Measurements from ENCODE around the gene AKR1C3.

Gene AKR1C3

DNA sequence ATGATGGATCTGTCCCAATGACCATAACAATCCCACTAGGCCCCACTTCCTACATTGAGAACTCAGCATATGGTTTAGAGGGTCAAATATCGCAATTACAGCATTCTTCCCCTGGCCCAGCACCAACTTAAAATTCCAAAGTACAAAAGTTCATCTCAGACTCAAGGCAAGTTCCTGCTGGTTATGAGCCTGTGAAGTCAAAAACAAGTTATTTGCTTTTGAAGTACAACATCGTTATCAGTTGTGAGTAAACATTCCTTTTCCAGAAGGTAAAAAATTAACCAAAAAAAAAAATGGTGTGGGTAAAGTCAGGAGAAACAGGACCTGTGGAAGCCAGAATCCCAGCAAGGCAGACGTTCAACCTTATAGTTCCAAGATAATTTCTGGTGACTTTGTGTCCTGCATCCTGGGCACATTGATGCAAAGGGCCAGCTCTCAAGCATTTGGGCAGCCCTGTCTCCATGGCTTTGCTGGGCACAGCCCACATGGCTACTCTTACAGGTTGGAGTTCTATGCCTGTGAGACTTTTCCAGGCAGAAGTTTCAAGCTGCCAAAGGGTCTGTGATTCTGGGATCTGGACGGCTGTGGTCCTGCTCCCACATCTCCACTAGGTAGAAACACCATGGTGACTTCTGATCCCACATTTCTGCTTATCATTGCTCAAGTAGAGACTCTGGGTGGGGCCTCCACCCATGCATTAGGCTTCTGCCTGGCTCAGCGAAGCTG is 53.2 kb downstream of the AKR1C3 start:
- no peak overlapping the region for H3K4ac ChIP-seq (ENCODE audit: low read depth, low read length)

DNA sequence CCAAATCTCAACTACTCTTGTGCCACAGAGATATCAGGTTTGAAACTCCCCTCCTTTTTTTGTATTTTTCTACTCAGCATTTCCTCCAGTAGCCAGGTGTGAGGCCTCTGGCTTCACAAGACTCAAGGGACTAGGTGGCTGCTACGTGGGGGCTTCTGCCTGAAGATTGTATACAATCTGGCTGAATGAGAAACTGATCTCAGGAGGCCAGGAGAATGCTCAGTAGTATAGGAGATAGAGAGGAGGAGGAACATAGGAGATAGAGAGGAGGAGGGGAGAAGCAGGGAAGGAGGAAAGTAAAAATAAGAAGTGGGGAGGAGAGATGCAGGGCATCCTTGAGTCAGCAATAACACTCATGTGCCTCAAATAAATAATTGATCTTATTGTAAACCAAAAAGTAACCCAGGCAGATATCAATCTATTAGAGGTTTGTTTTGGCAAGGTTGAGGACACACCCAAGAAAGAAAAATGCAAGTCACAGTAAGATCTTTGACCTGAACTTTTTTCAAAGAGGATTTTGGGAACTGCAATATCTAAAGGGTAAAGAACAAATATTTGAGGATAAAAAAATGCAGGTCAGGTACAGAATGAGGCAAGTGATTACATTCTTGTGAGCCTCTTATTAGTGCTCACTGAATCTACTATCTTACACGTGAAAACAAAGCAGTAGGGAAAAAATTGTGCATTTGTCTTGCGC is 53.9 kb downstream of the AKR1C3 start:
- Histone ChIP-seq H3K36me3 (ENCODE audit: control insufficient read depth, insufficient read depth, low read length) (no peaks in the 10 kb centered on the region), H3K18ac (ENCODE audit: low read length) (no peak overlapping the region)
- no CpG with 5 or more reads among the region's 3 CpGs for WGBS (ENCODE audit: extremely low coverage, insufficient coverage, low lambda C conversion rate)

More for the DNA sequence above, 53.2 kb downstream of the AKR1C3 start:
- Histone ChIP-seq H2BK120ac (ENCODE audit: low read depth, low read length) (no peak overlapping the region), H3K4me2 (ENCODE audit: low read length) (no peak overlapping the region), H2BK5ac (ENCODE audit: low read length) (no peak overlapping the region), H3K79me1 (ENCODE audit: low read length) (no peaks in the 10 kb centered on the region), H3K36me3 (ENCODE audit: control insufficient read depth, insufficient read depth, low read length) (no peaks in the 10 kb centered on the region), H2AK5ac (ENCODE audit: low read length) (no peak overlapping the region), H3K4me1 (ENCODE audit: control insufficient read depth, low read depth, low read length) (no peaks in the 10 kb centered on the region), H3K18ac (ENCODE audit: low read length) (no peak overlapping the region), H2BK15ac (replicated peaks; ENCODE audit: low read depth) (no peak overlapping the region), H3K27ac (ENCODE audit: low read depth, low read length) (no peak overlapping the region), H3K56ac (ENCODE audit: low read length) (no peak overlapping the region), H4K5ac (ENCODE audit: low read length) (no peak overlapping the region), H3K9ac (ENCODE audit: low read length) (no peak overlapping the region), H3K4me3 (ENCODE audit: low read length) (no peak overlapping the region), H3K79me2 (ENCODE audit: control insufficient read depth, insufficient read depth, low read length) (no peaks in the 10 kb centered on the region), H3K27me3 (ENCODE audit: insufficient read depth, low read length, poor library complexity) (no peaks in the 10 kb centered on the region), H3K23ac (ENCODE audit: low read length) (no peak overlapping the region), H4K8ac (ENCODE audit: low read depth, low read length) (no peak overlapping the region)
- DNase-seq: no peak
- WGBS (ENCODE audit: extremely low coverage, insufficient coverage, low lambda C conversion rate): no CpG with 5 or more reads among the region's 5 CpGs

GRCh38 chr10:5148678-5149032 is 54.4 kb downstream of the AKR1C3 start:
- H2BK5ac ChIP-seq (ENCODE audit: low read length): no peak overlapping the region
- no peak overlapping the region for H3K23ac ChIP-seq (ENCODE audit: low read length)
- H4K5ac ChIP-seq (ENCODE audit: low read length): no peak overlapping the region
- H3K79me2 ChIP-seq (ENCODE audit: control insufficient read depth, insufficient read depth, low read length): no peaks in the 10 kb centered on the region
- no peak overlapping the region for H3K4ac ChIP-seq (ENCODE audit: low read depth, low read length)
- DNase-seq: no peak
- H2BK120ac ChIP-seq (ENCODE audit: low read depth, low read length): no peak overlapping the region
- no peaks in the 10 kb centered on the region for H3K36me3 ChIP-seq (ENCODE audit: control insufficient read depth, insufficient read depth, low read length)
- H3K27me3 ChIP-seq (ENCODE audit: insufficient read depth, low read length, poor library complexity): no peaks in the 10 kb centered on the region
- H3K27ac ChIP-seq (ENCODE audit: low read depth, low read length): no peak overlapping the region
- no CpG with 5 or more reads among the region's 1 CpG for WGBS (ENCODE audit: extremely low coverage, insufficient coverage, low lambda C conversion rate)
- H3K18ac ChIP-seq (ENCODE audit: low read length): no peak overlapping the region
- H3K56ac ChIP-seq (ENCODE audit: low read length): no peak overlapping the region
- no peak overlapping the region for H2AK5ac ChIP-seq (ENCODE audit: low read length)
- H3K4me1 ChIP-seq (ENCODE audit: control insufficient read depth, low read depth, low read length): no peaks in the 10 kb centered on the region
- H3K4me2 ChIP-seq (ENCODE audit: low read length): no peak overlapping the region
- H4K8ac ChIP-seq (ENCODE audit: low read depth, low read length): no peak overlapping the region
- no peaks in the 10 kb centered on the region for H3K79me1 ChIP-seq (ENCODE audit: low read length)
- no peak overlapping the region for H2BK15ac ChIP-seq (replicated peaks; ENCODE audit: low read depth)
- no peak overlapping the region for H3K4me3 ChIP-seq (ENCODE audit: low read length)
- no peak overlapping the region for H3K9ac ChIP-seq (ENCODE audit: low read length)

More for the DNA sequence above, 53.9 kb downstream of the AKR1C3 start:
- H3K4ac ChIP-seq (ENCODE audit: low read depth, low read length): no peak overlapping the region
- no peak overlapping the region for H2BK120ac ChIP-seq (ENCODE audit: low read depth, low read length)
- no peaks in the 10 kb centered on the region for H3K79me2 ChIP-seq (ENCODE audit: control insufficient read depth, insufficient read depth, low read length)
- no peak overlapping the region for H3K4me3 ChIP-seq (ENCODE audit: low read length)
- DNase-seq: no peak
- no peak overlapping the region for H3K4me2 ChIP-seq (ENCODE audit: low read length)
- no peak overlapping the region for H3K56ac ChIP-seq (ENCODE audit: low read length)
- no peak overlapping the region for H3K27ac ChIP-seq (ENCODE audit: low read depth, low read length)
- no peak overlapping the region for H3K9ac ChIP-seq (ENCODE audit: low read length)
- no peak overlapping the region for H2AK5ac ChIP-seq (ENCODE audit: low read length)
- no peak overlapping the region for H2BK5ac ChIP-seq (ENCODE audit: low read length)
- H4K8ac ChIP-seq (ENCODE audit: low read depth, low read length): no peak overlapping the region
- H2BK15ac ChIP-seq (replicated peaks; ENCODE audit: low read depth): no peak overlapping the region
- no peaks in the 10 kb centered on the region for H3K27me3 ChIP-seq (ENCODE audit: insufficient read depth, low read length, poor library complexity)
- no peaks in the 10 kb centered on the region for H3K4me1 ChIP-seq (ENCODE audit: control insufficient read depth, low read depth, low read length)
- H3K23ac ChIP-seq (ENCODE audit: low read length): no peak overlapping the region
- no peak overlapping the region for H4K5ac ChIP-seq (ENCODE audit: low read length)
- no peaks in the 10 kb centered on the region for H3K79me1 ChIP-seq (ENCODE audit: low read length)

GRCh38 chr10:5151076-5151475 is 56.9 kb downstream of the AKR1C3 start:
- no peaks in the 10 kb centered on the region for H3K4me1 ChIP-seq (ENCODE audit: control insufficient read depth, low read depth, low read length)
- no peak overlapping the region for H3K23ac ChIP-seq (ENCODE audit: low read length)
- H3K18ac ChIP-seq (ENCODE audit: low read length): no peak overlapping the region
- H2BK120ac ChIP-seq (ENCODE audit: low read depth, low read length): no peak overlapping the region
- H3K4ac ChIP-seq (ENCODE audit: low read depth, low read length): no peak overlapping the region
- H2BK15ac ChIP-seq (replicated peaks; ENCODE audit: low read depth): no peak overlapping the region
- H3K4me3 ChIP-seq (ENCODE audit: low read length): no peak overlapping the region
- H3K4me2 ChIP-seq (ENCODE audit: low read length): no peak overlapping the region
- no CpG with 5 or more reads among the region's 3 CpGs for WGBS (ENCODE audit: extremely low coverage, insufficient coverage, low lambda C conversion rate)
- no peaks in the 10 kb centered on the region for H3K79me1 ChIP-seq (ENCODE audit: low read length)
- no peak overlapping the region for H2BK5ac ChIP-seq (ENCODE audit: low read length)
- no peaks in the 10 kb centered on the region for H3K79me2 ChIP-seq (ENCODE audit: control insufficient read depth, insufficient read depth, low read length)
- H4K8ac ChIP-seq (ENCODE audit: low read depth, low read length): no peak overlapping the region
- no peak overlapping the region for H2AK5ac ChIP-seq (ENCODE audit: low read length)
- H3K9ac ChIP-seq (ENCODE audit: low read length): no peak overlapping the region
- no peak for DNase-seq
- no peaks in the 10 kb centered on the region for H3K36me3 ChIP-seq (ENCODE audit: control insufficient read depth, insufficient read depth, low read length)
- no peak overlapping the region for H3K27ac ChIP-seq (ENCODE audit: low read depth, low read length)
- H4K5ac ChIP-seq (ENCODE audit: low read length): no peak overlapping the region
- H3K56ac ChIP-seq (ENCODE audit: low read length): no peak overlapping the region
- H3K27me3 ChIP-seq (ENCODE audit: insufficient read depth, low read length, poor library complexity): no peaks in the 10 kb centered on the region

DNA sequence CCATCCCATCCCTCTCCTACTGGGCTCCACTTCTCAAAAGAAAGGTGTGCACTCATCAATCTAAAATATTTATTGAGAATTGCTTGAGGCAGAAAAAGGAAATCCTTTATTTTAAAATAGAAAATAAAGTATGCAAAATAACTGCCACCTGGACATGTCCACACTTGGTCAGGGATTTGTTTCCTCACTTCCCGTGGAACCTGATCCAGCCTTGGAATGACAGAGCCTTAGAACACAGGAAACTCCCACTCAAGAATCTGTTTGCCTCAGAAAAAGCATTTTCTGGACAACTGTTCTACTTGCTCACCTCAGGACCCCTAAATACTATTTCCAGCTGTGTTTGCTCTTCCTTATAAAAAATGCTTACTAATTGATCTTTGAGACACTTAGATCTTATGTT is 61.7 kb downstream of the AKR1C3 start:
- Histone ChIP-seq H3K56ac (ENCODE audit: low read length) (no peak overlapping the region), H3K4me2 (ENCODE audit: low read length) (no peak overlapping the region), H3K27ac (ENCODE audit: low read depth, low read length) (no peak overlapping the region), H3K27me3 (ENCODE audit: insufficient read depth, low read length, poor library complexity) (no peaks in the 10 kb centered on the region), H3K18ac (ENCODE audit: low read length) (no peak overlapping the region), H3K4me1 (ENCODE audit: control insufficient read depth, low read depth, low read length) (no peaks in the 10 kb centered on the region), H3K79me2 (ENCODE audit: control insufficient read depth, insufficient read depth, low read length) (no peaks in the 10 kb centered on the region), H3K36me3 (ENCODE audit: control insufficient read depth, insufficient read depth, low read length) (no peaks in the 10 kb centered on the region), H3K9ac (ENCODE audit: low read length) (no peak overlapping the region), H3K79me1 (ENCODE audit: low read length) (no peaks in the 10 kb centered on the region), H2BK15ac (replicated peaks; ENCODE audit: low read depth) (no peak overlapping the region), H2BK5ac (ENCODE audit: low read length) (no peak overlapping the region), H2BK120ac (ENCODE audit: low read depth, low read length) (no peak overlapping the region), H4K8ac (ENCODE audit: low read depth, low read length) (no peak overlapping the region), H4K5ac (ENCODE audit: low read length) (no peak overlapping the region), H3K23ac (ENCODE audit: low read length) (no peak overlapping the region), H3K4ac (ENCODE audit: low read depth, low read length) (no peak overlapping the region), H2AK5ac (ENCODE audit: low read length) (no peak overlapping the region), H3K4me3 (ENCODE audit: low read length) (no peak overlapping the region)
- WGBS (ENCODE audit: extremely low coverage, insufficient coverage, low lambda C conversion rate): no CpG with 5 or more reads among the region's 1 CpG
- DNase-seq: no peak

Measured in mesendoderm (in vitro differentiated cells).